Loucy (cell line): ENCODE measurements around the gene ENTREP1.

ENCODE experiments used
- H2AFZ ChIP-seq: fragments of 200-600 bp; sonication (generic); 2 replicates; pipeline ENCODE4 v1.6.0; 2016; ENCODE audit warnings: antibody characterized with exemption, mild to moderate bottlenecking, low read length, moderate library complexity
- H3F3A ChIP-seq: fragments of 200-600 bp; 2 replicates; pipeline ENCODE4 v1.6.0; 2016; ENCODE audit warnings: antibody characterized with exemption, low read depth, mild to moderate bottlenecking
- H3K27me3 ChIP-seq: fragments of 200-600 bp; sonication (generic); 2 replicates; pipeline ENCODE4 v1.6.1; 2014; ENCODE audit warnings: low read length, mild to moderate bottlenecking; ENCODE audit not compliant: insufficient read depth, poor library complexity, severe bottlenecking
- H3K36me3 ChIP-seq: fragments of 200-600 bp; sonication (generic); 2 replicates; pipeline ENCODE4 v1.6.1; 2016; ENCODE audit warnings: low read length; ENCODE audit not compliant: insufficient read depth
- H3K4me1 ChIP-seq: fragments of 200-600 bp; sonication (generic); 2 replicates; pipeline ENCODE4 v1.5.1; 2014; ENCODE audit warnings: low read length, mild to moderate bottlenecking; ENCODE audit not compliant: insufficient read depth, poor library complexity, severe bottlenecking
- H3K4me2 ChIP-seq: fragments of 200-600 bp; sonication (generic); 2 replicates; pipeline ENCODE4 v1.6.0; 2014; ENCODE audit warnings: antibody characterized with exemption, low read length, low read depth, mild to moderate bottlenecking; ENCODE audit not compliant: poor library complexity, severe bottlenecking
- H3K4me3 ChIP-seq: fragments of 200-600 bp; sonication (generic); 2 replicates; pipeline ENCODE4 v1.5.1; 2014; ENCODE audit warnings: low read length, mild to moderate bottlenecking, mixed read lengths; ENCODE audit not compliant: poor library complexity, severe bottlenecking
- H3K79me2 ChIP-seq: fragments of 200-600 bp; sonication (generic); 2 replicates; pipeline ENCODE4 v1.6.1; 2014; ENCODE audit warnings: low read length; ENCODE audit not compliant: insufficient read depth
- H3K9ac ChIP-seq: fragments of 200-600 bp; sonication (generic); 2 replicates; pipeline ENCODE4 v1.6.0; 2014; ENCODE audit warnings: mild to moderate bottlenecking, low read depth, low read length, moderate library complexity; ENCODE audit not compliant: poor library complexity, severe bottlenecking
- H3K9me2 ChIP-seq: fragments of 200-600 bp; sonication (generic); replicated peaks from 2 replicates; pipeline ENCODE4 v1.6.1; 2016; ENCODE audit warnings: low read depth, low read length, mixed read lengths
- H3K9me3 ChIP-seq: fragments of 200-600 bp; sonication (generic); 2 replicates; pipeline ENCODE4 v1.6.1; 2014; ENCODE audit warnings: mild to moderate bottlenecking, antibody characterized with exemption, low read length, low read depth; ENCODE audit not compliant: insufficient read depth
- H4K20me1 ChIP-seq: fragments of 200-600 bp; sonication (generic); 2 replicates; pipeline ENCODE4 v1.6.0; 2014; ENCODE audit warnings: antibody characterized with exemption, low read length, mild to moderate bottlenecking; ENCODE audit not compliant: insufficient read depth, poor library complexity, severe bottlenecking
- EZH2phosphoT487 ChIP-seq: fragments of 200-600 bp; IDR thresholded peaks from 2 replicates; pipeline ENCODE4 v1.6.1; 2018; ENCODE audit warnings: antibody characterized with exemption, mild to moderate bottlenecking, moderate library complexity, borderline replicate concordance
- TF ChIP-seq, protein P1 (sequence below): fragments of 200-600 bp; sonication (generic); conservative IDR thresholded peaks from 2 replicates; pipeline ENCODE4 v1.5.1; 2014; ENCODE audit warnings: mild to moderate bottlenecking, antibody characterized with exemption, low read length

The ENTREP1 gene

DNA sequence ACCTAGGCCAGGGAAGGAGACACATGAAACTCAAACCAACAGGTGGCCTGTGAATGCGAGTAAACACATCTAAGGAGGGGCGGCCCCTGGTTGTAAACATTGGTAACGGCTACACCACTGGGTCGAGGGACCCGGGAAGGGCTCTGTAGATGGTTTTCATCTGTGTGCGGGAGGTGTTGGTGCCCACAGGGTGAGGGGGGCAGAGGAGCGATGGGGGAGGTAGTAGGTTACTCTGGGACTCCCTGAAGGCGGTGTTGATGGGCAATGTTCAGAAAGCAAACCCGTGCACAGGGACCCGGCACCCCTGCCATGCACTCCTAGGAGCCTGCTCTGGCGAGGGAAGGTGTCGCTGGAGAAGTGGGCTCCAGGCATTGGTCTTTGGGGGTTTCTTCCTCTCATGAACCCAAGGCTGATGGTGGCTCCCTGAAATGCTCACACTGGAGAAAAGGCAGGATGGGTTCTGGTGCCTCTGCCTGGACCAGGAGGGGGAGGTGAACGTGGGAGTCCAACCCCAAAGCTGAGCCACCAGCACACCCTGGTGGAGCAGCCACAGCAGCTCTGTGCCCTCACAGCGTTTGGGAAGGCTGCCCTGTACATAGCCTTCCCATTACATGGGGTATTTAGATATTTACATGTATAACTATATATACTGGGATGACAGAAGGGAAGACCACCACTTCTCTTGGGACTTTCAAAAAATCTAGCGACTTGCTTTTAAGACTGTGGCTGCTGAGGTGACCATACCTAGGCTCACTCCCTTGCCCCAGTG is 103.2 kb downstream of the ENTREP1 start:
- no peaks in the 10 kb centered on the region for H4K20me1 ChIP-seq
- no peak overlapping the region for H2AFZ ChIP-seq
- no peaks in the 10 kb centered on the region for H3K79me2 ChIP-seq
- no peaks in the 10 kb centered on the region for H3K4me1 ChIP-seq
- H3K9ac ChIP-seq = no peak overlapping the region
- H3F3A ChIP-seq = no peaks in the 10 kb centered on the region
- no peak overlapping the region for H3K4me3 ChIP-seq
- H3K4me2 ChIP-seq = no peak overlapping the region
- no peaks in the 10 kb centered on the region for H3K27me3 ChIP-seq
- no peaks in the 10 kb centered on the region for H3K9me3 ChIP-seq
- no peak for TF ChIP-seq EZH2phosphoT487
- TF ChIP-seq, protein P1, sequence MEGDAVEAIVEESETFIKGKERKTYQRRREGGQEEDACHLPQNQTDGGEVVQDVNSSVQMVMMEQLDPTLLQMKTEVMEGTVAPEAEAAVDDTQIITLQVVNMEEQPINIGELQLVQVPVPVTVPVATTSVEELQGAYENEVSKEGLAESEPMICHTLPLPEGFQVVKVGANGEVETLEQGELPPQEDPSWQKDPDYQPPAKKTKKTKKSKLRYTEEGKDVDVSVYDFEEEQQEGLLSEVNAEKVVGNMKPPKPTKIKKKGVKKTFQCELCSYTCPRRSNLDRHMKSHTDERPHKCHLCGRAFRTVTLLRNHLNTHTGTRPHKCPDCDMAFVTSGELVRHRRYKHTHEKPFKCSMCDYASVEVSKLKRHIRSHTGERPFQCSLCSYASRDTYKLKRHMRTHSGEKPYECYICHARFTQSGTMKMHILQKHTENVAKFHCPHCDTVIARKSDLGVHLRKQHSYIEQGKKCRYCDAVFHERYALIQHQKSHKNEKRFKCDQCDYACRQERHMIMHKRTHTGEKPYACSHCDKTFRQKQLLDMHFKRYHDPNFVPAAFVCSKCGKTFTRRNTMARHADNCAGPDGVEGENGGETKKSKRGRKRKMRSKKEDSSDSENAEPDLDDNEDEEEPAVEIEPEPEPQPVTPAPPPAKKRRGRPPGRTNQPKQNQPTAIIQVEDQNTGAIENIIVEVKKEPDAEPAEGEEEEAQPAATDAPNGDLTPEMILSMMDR = no peak
- no peaks in the 10 kb centered on the region for H3K36me3 ChIP-seq
- H3K9me2 ChIP-seq = no peaks in the 10 kb centered on the region

DNA sequence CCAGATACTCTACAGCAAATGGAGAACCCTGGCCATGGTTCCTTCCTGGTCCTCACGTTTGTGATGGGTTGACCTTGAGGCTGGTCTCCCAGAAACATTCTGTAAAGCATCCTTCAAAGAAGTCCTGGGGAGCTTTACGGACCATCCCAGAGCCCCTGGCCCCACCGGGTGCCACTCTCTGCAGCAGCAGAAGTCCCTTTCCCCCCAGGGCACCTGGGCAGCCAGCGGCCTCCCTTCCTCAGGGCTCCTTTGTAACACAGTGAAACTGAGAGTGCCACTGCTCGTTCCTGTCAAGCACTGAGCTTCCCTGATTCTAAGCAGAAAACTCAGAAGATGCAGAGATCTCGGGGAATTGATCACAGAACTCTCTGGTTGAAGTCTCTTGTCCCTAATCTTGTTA is 104.3 kb downstream of the ENTREP1 start:
- Histone ChIP-seq H3K9me3 (no peaks in the 10 kb centered on the region), H2AFZ (no peak overlapping the region), H3K9ac (no peak overlapping the region), H4K20me1 (no peaks in the 10 kb centered on the region), H3K9me2 (no peaks in the 10 kb centered on the region), H3K4me2 (no peak overlapping the region), H3K4me3 (no peak overlapping the region), H3K36me3 (no peaks in the 10 kb centered on the region), H3K27me3 (no peaks in the 10 kb centered on the region), H3F3A (no peaks in the 10 kb centered on the region), H3K4me1 (no peaks in the 10 kb centered on the region), H3K79me2 (no peaks in the 10 kb centered on the region)
- TF ChIP-seq EZH2phosphoT487 = no peak
- TF ChIP-seq, protein P1 = no peak

DNA sequence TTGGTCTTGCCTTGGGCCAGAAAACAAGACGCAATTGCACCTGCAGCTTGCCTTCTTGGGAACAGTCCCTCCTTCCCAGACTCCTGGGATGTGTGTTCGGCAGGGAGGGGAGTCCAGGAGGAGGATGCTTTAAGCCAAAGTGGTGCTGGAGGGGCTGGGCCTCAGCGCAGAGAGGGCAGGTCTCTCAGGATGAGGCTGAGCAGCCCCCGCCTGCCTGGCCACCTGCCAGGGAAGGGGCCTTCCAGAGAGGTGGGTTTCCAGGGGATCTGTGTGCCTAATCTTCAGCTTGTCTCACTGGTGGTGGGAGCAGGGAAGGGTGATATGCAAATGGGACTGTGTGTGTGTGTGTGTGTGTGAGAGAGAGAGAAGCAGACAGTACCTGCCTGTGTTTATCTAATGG is 105.2 kb downstream of the ENTREP1 start:
- TF ChIP-seq, protein P1 = no peak
- no peak for TF ChIP-seq EZH2phosphoT487
- H3K4me3 ChIP-seq = no peak overlapping the region
- H3K9ac ChIP-seq = no peak overlapping the region
- H3K27me3 ChIP-seq = no peaks in the 10 kb centered on the region
- no peak overlapping the region for H2AFZ ChIP-seq
- no peaks in the 10 kb centered on the region for H3K9me3 ChIP-seq
- H3K4me1 ChIP-seq = no peaks in the 10 kb centered on the region
- H3K9me2 ChIP-seq = no peaks in the 10 kb centered on the region
- H3K36me3 ChIP-seq = no peaks in the 10 kb centered on the region
- no peaks in the 10 kb centered on the region for H3F3A ChIP-seq
- no peaks in the 10 kb centered on the region for H3K79me2 ChIP-seq
- H4K20me1 ChIP-seq = no peaks in the 10 kb centered on the region
- no peak overlapping the region for H3K4me2 ChIP-seq
